ENCODE results near the gene IL16.
"Not testable (repeated sequence)": the region's sequence is repeated elsewhere in the genome, so short reads cannot be mapped to it uniquely, and the experiment has no call there.

IL16 gene

DNA sequence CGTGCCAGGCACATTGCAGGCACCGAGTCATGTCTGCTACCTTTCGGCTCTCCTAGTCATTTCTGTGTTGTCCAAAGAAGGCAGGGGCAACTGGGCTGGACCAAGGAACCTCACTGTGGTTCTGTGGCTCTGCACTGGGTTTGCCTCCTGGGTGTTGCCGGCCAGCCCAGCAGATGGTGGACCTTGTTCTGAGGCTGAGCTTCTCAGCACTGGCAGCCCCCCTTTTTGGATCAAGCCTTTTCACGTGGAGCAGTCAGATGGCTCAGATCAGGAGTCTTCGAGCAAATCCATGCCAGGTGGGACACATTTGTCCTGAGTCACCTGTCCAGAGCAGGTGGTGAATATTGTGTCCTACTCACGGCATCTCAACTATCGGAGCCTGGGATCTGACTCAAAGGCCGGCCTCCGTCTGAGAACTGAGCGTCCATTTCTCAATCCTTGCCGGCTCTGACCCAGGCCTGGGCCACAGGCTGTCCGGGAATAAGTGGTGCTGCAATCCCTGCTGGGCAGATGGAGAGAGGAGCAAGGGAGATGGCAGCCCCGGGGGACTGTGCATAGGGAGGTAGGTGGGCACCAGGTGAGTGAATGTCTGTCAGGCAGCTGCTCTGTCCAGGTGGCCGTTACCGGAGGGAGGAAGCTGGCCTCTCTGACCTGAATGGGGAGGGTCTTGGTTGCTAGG is at the start of gene IL16:
TSS of gene IL16 (plus strand) at position 304 of the 679 bp plus-strand sequence. CDS start 28,521 bp downstream, outside the sequence.
- Mint-ChIP-seq H3K27ac (no peak within 1 kb of the TSS), H3K9me3 (no peaks in the 10 kb centered on the region), H3K4me3 (no peak within 1 kb of the TSS), H3K36me3 (no peaks in the 10 kb centered on the region), H3K27me3 (peaks cover 12% of the 10 kb centered on the region), H3K4me1 (no peaks in the 10 kb centered on the region)
- DNase-seq (ENCODE audit: low spot score in 2 of 2), result no peak
- ATAC-seq (ENCODE audit: low read depth), result no peak

DNA sequence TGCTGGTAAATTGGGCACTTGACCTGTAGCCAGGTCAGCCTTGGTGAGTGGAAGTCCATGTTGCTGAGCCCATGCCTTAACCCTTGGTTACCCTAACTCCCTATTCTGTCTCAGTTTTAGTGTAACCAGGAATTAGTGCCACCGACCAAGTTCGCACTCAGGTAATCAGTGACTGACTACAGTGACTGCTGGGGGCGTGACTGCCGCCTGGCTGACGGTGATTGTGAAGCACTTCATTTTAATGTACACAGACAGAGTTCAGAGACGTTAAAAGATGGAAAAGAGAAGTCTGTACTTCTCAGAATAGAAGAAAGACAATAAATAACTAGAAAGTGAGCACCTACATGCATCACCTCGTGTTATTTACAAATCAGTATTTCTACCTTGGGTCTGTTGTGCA is 45.3 kb upstream of the IL16 start:
- Mint-ChIP-seq H3K4me3 (no peak overlapping the region), H3K36me3 (no peaks in the 10 kb centered on the region), H3K27me3 (peaks cover 3% of the 10 kb centered on the region), H3K4me1 (no peaks in the 10 kb centered on the region), H3K27ac (no peak overlapping the region), H3K9me3 (no peaks in the 10 kb centered on the region)
- DNase-seq (ENCODE audit: low spot score in 2 of 2), result no peak
- ATAC-seq (ENCODE audit: low read depth), result no peak

DNA sequence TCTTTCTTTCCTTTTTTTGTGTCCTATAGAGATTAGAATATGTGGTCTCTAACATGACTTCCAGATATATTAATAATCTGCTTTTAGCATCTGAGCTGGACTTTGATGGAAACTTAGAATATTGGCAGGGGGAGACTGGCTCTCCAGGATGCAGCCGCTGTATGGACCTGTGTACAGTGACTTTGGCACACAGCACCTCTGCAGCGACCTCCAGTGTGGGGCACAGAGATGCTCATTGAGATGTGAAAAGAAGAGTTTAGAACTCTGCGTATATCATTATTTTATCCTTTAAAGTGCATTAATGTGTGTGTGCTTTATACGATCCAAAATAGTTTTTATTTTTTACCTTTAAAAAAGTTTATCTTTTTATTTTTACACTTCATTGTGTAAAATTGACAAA is 44.3 kb upstream of the IL16 start:
- DNase-seq (ENCODE audit: low spot score in 2 of 2) (no peak), ATAC-seq (ENCODE audit: low read depth) (no peak)
- Mint-ChIP-seq H3K9me3 (no peaks in the 10 kb centered on the region), H3K4me3 (no peak overlapping the region), H3K27ac (no peak overlapping the region), H3K36me3 (no peaks in the 10 kb centered on the region), H3K27me3 (peaks cover 3% of the 10 kb centered on the region), H3K4me1 (no peaks in the 10 kb centered on the region)

DNA sequence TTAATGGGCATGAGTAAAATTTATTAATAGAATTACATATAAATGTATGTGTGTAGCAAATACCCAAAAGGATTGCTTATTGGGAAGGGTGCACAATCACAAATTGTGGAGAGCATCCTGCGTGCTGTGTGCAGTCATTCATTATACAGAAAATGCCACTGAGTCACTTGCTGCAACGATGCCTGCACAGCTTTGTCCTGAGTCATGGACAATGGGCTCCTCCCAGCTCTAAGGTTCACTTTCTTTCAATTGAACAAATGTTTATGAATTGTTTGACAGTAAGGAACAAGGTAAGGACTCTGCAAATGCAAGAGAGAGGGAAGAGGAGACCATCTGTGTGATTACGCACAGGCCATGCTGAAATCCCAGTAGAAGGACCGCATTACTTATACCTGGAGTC is 43.9 kb upstream of the IL16 start:
- Mint-ChIP-seq H3K4me3 (no peak overlapping the region), H3K27ac (no peak overlapping the region), H3K27me3 (peaks cover 6% of the 10 kb centered on the region), H3K4me1 (no peaks in the 10 kb centered on the region), H3K9me3 (no peaks in the 10 kb centered on the region), H3K36me3 (no peaks in the 10 kb centered on the region)
- DNase-seq (ENCODE audit: low spot score in 2 of 2) (no peak), ATAC-seq (ENCODE audit: low read depth) (no peak)

DNA sequence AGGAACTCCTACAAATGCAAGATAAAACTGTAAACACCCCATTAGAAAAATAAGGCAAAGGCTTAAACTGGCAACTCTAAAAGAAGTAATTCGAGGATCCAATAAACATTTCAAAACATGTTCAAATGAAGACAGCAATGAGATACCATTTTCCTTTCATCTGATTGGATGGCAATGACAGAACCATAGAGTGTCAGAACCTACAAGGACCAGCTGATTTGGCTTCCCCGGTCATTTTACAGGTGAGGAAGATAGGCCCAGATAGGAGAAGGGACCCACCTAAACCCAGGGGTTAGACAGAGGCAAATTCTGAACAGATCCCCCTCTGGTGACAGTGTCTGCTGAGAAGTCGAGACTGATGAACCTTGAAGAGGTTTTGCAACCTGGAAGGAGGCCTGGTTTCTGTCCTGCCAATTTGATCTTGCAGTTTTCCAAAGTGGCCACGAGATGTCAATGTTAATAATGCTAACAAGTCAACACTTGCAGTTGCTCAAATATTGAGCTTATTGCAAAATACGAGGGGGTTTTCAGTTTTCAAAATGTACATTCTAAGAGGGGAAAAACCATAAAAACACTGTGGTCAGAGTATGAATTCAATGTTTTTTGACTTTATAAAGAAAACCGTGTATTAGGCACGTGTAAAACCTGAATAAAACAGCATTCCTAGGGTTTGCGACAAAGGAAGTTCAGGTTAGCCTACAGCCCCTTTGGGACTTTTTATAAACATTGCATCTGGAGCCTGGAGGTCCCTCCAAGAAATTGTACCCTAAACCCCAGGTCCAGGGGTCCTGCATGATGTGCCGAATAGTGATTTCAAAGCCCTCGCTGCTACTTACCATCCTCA is 41.1 kb upstream of the IL16 start:
- ATAC-seq (ENCODE audit: low read depth), result peak; percentile 49
- H3K27ac Mint-ChIP-seq, result no peak overlapping the region
- H3K4me3 Mint-ChIP-seq, result no peak overlapping the region
- H3K9me3 Mint-ChIP-seq, result no peaks in the 10 kb centered on the region
- DNase-seq (ENCODE audit: low spot score in 2 of 2), result no peak
- H3K36me3 Mint-ChIP-seq, result no peaks in the 10 kb centered on the region
- H3K4me1 Mint-ChIP-seq, result no peaks in the 10 kb centered on the region
- H3K27me3 Mint-ChIP-seq, result peaks cover 5% of the 10 kb centered on the region

DNA sequence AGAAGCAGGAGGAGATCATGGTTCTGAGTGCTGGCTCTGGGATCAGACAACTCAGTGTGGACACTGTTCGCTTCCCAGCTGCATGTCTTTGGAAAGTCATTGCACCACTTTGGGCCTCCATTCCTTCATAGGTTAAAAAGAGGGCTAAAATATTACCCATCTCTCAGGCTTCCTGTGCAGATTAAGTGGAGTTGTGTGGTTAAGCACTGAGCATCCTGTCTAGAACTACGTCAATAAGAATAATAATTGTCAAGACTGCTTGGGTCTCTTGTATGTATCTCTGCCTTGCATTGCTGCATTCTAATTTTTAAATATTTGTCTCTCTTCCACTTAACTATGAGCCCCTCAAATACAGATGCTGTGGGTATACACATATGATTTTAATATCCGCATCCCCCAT is 40.4 kb upstream of the IL16 start:
- H3K9me3 Mint-ChIP-seq, result no peaks in the 10 kb centered on the region
- no peak overlapping the region for H3K4me3 Mint-ChIP-seq
- H3K4me1 Mint-ChIP-seq, result peaks cover 4% of the 10 kb centered on the region
- DNase-seq (ENCODE audit: low spot score in 2 of 2) (no peak), ATAC-seq (ENCODE audit: low read depth) (no peak)
- no peaks in the 10 kb centered on the region for H3K36me3 Mint-ChIP-seq
- no peak overlapping the region for H3K27ac Mint-ChIP-seq
- peaks cover 8% of the 10 kb centered on the region for H3K27me3 Mint-ChIP-seq

DNA sequence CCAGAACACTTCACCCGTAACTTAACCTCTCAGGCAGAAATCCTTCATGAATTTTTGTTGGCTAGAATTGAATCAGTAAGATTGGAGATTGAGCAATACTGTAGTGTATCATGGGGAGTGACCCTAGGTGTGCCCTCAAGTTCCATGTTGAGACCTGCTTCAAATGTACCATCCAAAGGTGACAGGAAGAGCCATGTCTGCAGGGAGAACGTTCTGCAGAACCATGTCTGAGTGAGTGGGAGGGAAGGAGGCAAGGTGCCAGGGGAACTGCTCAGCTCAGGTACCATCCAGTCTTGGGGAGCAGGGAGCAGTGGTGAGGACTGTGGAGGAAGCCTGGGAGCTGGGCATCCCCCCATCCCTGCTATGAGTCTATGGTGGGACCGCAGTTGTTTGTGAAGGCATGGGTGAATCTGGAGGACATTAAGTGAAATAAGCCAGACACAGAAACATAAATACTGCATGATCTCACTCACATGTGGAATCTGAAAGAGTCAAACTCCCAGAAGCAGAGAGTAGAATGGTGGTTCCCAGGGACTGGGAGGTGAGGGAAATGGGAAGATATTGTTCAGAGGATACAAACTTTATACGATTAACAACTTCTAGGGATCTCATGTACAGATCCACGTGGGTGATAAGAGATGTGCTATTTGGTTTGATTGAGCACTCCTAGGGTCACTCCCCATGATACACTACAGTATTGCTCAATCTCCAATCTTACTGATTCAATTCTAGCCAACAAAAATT is 39.3 kb upstream of the IL16 start:
- Mint-ChIP-seq H3K4me3 (no peak overlapping the region), H3K36me3 (no peaks in the 10 kb centered on the region), H3K27ac (no peak overlapping the region), H3K27me3 (peaks cover 12% of the 10 kb centered on the region), H3K4me1 (peaks cover 9% of the 10 kb centered on the region), H3K9me3 (no peaks in the 10 kb centered on the region)
- no peak for DNase-seq (ENCODE audit: low spot score in 2 of 2)
- ATAC-seq (ENCODE audit: low read depth), result no peak

DNA sequence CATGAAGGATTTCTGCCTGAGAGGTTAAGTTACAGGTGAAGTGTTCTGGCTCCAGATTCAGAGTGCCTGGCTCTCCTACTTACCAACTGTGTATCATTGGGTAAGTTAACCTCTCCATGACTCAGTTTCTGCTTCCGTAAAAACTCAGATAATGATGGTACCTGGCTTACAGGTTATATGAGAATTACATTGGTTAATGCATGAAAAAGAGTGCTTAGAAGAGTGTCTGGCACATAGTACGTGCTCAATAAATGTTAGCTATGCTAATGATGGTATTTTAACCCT is 38.8 kb upstream of the IL16 start:
- no peak overlapping the region for H3K27ac Mint-ChIP-seq

DNA sequence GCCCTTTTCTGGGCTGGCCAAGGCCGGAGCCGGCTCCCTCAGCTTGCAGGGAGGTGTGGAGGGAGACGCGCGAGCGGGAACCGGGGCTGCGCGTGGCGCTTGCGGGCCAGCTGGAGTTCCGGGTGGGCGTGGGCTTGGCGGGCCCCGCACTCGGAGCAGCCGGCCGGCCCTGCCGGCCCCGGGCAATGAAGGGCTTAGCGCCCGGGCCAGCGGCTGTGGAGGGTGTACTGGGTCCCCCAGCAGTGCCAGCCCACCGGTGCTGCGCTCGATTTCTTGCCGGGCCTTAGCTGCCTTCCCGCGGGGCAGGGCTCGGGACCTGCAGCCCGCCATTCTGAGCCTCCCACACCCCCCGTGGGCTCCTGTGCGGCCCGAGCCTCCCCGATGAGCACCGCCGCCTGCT is 38.1 kb upstream of the IL16 start:
- H3K27ac Mint-ChIP-seq; H3K4me3 Mint-ChIP-seq; H3K36me3 Mint-ChIP-seq; ATAC-seq (ENCODE audit: low read depth); H3K9me3 Mint-ChIP-seq; DNase-seq (ENCODE audit: low spot score in 2 of 2): not testable (repeated sequence)
- Mint-ChIP-seq H3K4me1 (peaks cover 11% of the 10 kb centered on the region), H3K27me3 (peaks cover 14% of the 10 kb centered on the region)

More for the DNA sequence above, 38.8 kb upstream of the IL16 start:
- Mint-ChIP-seq H3K36me3 (no peaks in the 10 kb centered on the region), H3K27me3 (peaks cover 14% of the 10 kb centered on the region), H3K4me3 (no peak overlapping the region), H3K9me3 (no peaks in the 10 kb centered on the region), H3K4me1 (peaks cover 11% of the 10 kb centered on the region)
- DNase-seq (ENCODE audit: low spot score in 2 of 2) (no peak), ATAC-seq (ENCODE audit: low read depth) (no peak)

DNA sequence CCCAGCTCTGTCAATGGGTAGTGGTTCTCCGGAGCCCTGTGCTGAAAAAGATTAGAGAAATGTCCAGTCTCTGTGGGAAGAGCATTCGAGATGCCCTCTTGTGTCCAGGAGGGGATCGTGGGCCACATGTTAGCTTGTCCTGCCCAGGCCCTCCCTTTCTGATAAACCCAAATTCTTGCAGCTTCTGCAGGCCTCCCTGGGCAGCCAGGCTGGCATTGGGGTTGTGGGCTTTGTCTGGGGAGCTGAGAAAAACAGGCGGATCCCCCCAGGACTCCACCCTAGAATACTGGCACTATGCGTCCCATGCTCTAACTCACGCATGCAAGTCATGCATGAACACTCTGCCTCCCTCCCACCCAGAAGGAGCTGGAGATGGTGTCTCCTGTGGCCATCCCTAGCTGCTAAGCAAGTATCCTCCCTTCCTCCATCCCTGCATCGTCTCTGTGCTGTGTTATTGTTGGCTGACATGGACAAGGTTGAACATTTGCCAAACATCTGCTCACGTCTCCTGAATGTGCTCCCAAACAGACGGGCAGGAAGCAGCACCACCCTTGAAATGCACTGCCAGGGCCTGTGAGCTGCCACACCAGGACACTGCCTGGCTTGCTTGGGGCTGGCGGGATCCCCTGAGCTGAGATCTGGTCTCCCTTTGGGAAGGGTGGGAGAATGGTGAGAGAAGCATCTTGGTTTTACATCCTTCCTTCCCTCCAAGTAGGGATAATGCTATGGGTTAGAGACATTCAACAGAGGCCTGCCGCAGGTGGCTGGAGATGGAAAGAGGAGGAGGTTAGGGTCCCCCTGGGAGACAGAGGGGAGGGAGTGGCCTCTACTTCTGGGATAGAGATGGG is 36.1 kb upstream of the IL16 start:
- peaks cover 19% of the 10 kb centered on the region for H3K27me3 Mint-ChIP-seq
- no peaks in the 10 kb centered on the region for H3K9me3 Mint-ChIP-seq
- no peak overlapping the region for H3K27ac Mint-ChIP-seq
- no peak overlapping the region for H3K4me3 Mint-ChIP-seq
- no peaks in the 10 kb centered on the region for H3K36me3 Mint-ChIP-seq
- H3K4me1 Mint-ChIP-seq, result peaks cover 11% of the 10 kb centered on the region
- no peak for ATAC-seq (ENCODE audit: low read depth)
- DNase-seq (ENCODE audit: low spot score in 2 of 2), result no peak

DNA sequence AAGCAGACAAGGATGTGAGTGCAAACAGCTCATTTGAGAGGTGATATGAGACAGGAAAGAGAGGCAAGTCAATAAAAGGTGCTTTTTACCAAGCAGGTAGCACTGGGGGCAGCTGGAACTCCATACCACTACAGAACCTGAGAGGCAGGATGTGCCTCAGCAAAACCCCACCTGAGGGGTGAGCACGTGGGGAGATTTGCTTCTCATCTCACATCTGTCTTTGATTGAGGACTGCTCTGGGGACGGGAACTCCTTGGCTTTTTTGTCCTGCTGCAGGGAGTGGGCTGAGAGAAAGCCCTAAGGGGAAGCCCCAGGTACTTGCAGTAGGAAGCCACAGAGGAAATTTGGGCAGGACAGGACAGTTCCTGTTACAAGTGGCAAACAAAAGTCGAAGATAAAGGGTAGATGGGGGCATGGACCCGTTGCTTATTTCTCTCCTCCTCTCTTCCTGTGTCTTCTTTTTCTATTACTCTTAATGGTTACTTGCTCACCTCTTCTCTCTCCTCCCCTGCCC is 35.5 kb upstream of the IL16 start:
- H3K4me1 Mint-ChIP-seq, result peaks cover 11% of the 10 kb centered on the region
- no peak overlapping the region for H3K4me3 Mint-ChIP-seq
- no peak overlapping the region for H3K27ac Mint-ChIP-seq
- no peak for DNase-seq (ENCODE audit: low spot score in 2 of 2)
- peaks cover 19% of the 10 kb centered on the region for H3K27me3 Mint-ChIP-seq
- no peaks in the 10 kb centered on the region for H3K36me3 Mint-ChIP-seq
- ATAC-seq (ENCODE audit: low read depth), result no peak
- no peaks in the 10 kb centered on the region for H3K9me3 Mint-ChIP-seq

DNA sequence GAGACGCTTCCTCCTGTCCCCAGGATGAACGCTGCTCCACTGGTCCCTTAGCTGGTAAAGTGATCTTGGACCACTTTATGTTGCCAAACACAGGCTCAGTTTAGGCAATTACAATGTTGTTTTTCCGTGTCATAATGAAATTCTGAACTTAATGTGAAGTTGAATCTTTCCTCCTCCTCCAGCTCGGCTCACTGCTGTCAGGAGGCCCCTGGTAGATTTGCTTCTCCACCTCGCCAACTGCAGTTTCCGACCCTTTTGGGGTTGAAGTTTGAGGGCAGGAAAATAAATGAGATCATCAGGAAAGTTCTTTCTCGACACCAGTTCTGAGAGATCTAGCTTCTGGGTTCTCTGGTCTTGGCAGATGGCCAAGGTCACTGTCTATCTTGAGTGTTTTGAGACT is 34.8 kb upstream of the IL16 start:
- Mint-ChIP-seq H3K9me3 (no peaks in the 10 kb centered on the region), H3K27ac (no peak overlapping the region), H3K4me3 (no peak overlapping the region), H3K27me3 (peaks cover 19% of the 10 kb centered on the region), H3K4me1 (peaks cover 11% of the 10 kb centered on the region), H3K36me3 (no peaks in the 10 kb centered on the region)
- no peak for ATAC-seq (ENCODE audit: low read depth)
- no peak for DNase-seq (ENCODE audit: low spot score in 2 of 2)

DNA sequence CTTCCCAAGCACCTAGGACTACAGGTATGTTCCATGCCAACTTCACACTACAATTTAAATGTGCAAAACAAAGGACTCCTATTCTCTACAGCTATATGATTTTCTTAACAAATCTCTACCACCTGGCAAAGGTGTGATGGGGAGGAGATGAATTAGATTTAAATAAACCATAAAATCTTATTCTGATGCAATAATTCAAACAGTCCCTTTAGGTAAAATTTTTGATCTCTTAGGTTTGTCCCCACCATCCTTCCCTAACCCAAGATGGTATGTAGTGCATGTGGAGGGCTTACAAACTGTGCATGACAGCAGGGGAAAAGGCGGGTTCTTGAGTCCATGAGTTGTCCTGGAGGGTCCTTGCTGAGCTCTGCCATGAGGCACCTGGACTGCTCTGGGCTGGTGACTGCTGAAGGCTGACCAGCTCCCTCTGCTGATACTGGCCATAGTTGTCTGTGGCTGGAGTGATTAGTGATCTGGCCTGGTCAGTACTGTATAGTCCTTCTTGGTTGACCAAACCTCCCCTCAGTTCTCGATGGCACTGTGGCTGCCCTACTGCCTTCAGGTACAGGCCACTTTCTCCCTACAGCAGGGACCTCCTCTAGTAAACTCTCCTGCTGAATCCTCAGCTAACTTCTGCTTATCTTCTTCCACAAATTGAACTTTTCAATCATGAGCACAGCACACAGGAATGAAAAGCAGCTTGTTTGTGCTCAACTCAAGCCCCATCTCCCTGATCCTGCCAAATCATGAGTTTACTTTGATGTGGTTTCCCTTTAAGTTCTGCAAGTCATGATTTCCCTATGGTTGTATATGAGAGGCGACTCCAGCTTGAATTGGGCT is 32.5 kb upstream of the IL16 start:
- DNase-seq (ENCODE audit: low spot score in 2 of 2) (no peak), ATAC-seq (ENCODE audit: low read depth) (no peak)
- Mint-ChIP-seq H3K4me3 (no peak overlapping the region), H3K27ac (no peak overlapping the region), H3K36me3 (no peaks in the 10 kb centered on the region), H3K27me3 (peaks cover 22% of the 10 kb centered on the region), H3K9me3 (no peaks in the 10 kb centered on the region), H3K4me1 (peaks cover 11% of the 10 kb centered on the region)

All from memory B cell (primary cell).